Non-pigmented ciliary epithelial cell (primary cell): ENCODE measurements around the gene LARP4B.
A peak's percentile ranks its signal among the peaks of the same experiment; 100 is the strongest.

Experiments used
- DNase-seq: peaks from one replicate; pipeline ENCODE4 v3.0.0-alpha.2; 2010; ENCODE audit warnings: low read depth

Gene LARP4B

DNA sequence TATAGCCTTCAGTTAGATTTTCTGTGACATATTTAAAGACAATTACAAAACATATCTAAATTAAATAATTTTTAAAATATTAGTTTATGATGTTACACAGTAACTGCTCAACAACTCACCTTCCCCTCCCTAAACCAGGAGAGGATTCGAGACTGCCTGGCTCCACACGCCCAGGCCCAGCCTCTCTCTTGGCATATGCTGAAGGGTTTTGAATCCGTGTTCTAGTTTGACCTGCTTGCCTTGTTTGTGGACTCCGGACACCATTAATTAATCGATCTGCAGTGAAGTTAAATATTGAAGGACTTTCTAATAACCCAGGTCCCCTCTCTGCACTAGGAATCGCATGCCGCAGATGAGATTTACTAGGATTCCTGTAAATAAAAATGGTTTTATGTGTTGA lies 106.6 kb downstream of the LARP4B start:
- DNase-seq: no peak

DNA sequence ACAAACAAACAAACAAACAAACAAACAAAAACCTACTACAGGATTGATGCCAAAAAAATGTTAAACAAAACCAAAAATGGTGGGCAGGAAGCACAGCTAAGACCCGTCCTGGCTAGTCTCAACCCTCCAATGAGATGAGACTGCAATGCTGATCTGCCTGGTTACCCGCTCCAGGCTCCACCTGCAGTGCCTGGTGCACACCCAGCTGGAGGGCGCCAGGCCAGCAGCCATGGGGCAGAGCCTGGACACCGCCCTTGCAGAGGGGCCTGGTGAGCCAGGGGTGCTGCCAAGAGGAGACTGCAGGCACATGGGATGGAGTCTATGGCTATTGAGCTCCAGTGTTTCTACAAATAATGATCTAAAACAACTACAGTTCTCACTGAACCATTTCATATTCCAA lies 107.0 kb downstream of the LARP4B start:
- no peak for DNase-seq

DNA sequence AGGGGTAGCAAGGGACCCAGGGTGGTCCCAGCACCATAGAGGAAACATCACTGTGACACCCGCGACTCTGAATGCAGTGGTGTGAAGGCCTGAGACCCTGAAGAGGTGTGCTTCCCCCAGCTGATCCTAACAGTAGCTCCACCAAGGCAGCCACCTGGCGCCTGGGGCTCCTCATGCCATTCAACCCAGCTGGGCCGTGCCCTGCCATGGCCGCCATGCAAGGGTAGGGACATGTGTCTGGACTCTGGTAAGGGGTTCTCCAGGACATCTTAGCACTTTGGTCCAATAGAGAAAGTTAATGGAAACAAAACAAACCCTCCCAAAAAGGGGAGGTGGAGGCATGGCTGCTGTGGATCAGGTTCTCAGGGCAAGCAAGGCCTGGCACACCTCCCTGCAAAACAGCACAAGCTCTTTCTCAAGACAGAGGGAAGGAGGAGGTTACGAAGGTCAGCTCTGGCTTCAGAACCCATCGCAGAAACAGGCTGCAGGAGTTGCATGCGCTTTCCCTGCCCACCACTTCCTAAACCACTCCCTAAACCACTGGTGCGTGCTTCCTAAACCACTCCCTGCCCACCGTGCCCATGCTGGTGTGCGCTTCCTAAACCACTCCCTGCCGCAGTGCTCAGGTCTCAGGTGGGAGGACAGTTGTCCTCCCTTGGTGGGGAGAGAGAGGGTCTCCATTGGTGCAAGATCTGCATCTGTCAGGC lies 108.7 kb downstream of the LARP4B start:
- DNase-seq: no peak

- no peak for DNase-seq
These were observed 109.3 kb downstream of the LARP4B start for GRCh38 chr10:822197-822596.

- no peak for DNase-seq
These were observed 110.2 kb downstream of the LARP4B start for GRCh38 chr10:821322-821721.

DNA sequence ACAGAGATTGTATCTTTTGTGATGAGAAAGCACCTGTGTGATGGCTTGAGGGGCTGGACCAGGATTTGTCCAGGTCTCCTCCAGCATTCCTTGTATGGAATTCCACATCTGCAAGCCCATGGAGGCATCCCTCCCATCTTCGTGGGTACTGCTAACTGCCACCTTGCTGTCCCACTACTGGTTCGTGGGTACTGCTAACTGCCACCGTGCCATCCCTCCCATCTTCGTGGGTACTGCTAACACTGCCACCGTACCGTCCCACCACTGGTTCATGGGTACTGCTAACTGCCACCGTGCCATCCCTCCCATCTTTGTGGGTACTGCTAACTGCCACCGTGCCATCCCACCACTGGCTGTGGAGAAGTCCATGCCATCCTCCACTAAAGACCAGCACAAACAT lies 111.7 kb downstream of the LARP4B start:
- no peak for DNase-seq

- peak; percentile 54 for DNase-seq
These were observed 112.2 kb downstream of the LARP4B start for GRCh38 chr10:819326-819725.

DNA sequence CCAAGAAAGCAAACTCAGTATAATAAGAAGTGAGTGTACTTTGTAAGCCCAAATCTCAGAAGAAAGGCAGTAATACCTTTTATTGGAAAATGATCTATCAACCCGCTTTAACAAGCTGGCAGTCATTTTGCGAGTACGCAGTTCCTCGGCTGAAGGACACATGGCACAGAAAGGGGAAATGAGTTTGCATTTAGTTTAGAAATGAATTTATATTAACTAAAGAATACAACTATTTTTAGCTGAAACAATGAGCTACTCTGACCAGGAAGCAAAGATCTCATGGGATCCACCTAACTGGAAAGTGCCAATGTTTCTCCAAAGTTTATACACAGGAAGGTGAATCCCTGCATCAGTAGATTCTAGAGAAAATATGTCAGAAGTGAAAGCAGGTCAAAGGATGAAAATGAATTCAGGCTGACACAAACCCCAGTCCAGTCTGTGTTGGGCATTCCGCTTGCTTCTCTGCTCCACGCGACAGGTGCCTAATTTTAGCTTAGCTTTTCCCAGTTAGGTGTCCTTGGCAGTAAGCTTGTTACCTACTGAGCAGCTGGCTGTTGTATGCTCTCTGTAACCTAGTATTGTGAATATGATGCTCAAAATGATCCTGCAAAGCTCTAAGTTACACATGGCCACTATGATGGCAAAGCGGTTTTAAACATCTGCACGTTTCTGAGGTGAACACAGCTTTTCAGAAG lies 112.8 kb downstream of the LARP4B start:
- DNase-seq: no peak

- no peak for DNase-seq
These were observed 113.5 kb downstream of the LARP4B start for GRCh38 chr10:818010-818409.

- no peak for DNase-seq
These were observed 114.1 kb downstream of the LARP4B start for GRCh38 chr10:817371-817770.

DNA sequence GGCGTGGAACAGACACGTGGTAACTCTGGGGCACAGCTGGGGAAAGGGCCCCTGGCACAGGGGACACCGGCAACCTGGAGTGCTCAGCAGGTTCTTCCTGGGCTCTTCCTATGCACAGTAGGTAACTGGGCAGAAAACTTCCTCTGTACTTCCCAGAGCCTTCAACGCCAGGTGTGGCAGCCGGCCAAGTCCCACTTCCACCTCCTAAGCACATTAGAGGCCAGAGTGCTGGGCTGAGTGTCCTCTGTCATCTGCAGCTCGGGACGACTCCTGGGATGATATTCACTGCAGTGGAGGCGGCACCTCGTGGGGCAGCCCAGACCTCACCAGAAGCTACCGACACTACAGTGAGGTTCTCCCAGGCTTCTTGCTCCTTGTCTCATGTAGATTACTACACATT lies 114.5 kb downstream of the LARP4B start:
- DNase-seq: no peak

DNA sequence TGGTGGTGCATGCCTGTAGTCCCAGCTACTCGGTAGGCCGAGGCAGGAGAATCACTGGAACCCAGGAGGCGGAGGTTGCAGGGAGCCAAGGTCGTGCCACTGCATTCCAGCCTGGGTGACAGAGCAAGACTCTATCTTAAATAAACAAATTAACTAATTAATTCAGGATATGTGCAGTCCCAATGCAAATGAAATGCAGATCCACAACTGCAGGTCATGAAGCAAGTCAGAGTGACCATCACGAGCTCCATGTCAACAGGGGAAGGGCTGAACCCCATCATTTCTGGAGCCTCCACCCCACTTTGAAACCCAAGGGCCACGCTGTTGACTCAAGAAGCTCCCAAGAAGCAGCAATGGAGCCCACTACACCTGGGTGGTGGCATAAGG lies 115.4 kb downstream of the LARP4B start:
- DNase-seq: no peak

DNA sequence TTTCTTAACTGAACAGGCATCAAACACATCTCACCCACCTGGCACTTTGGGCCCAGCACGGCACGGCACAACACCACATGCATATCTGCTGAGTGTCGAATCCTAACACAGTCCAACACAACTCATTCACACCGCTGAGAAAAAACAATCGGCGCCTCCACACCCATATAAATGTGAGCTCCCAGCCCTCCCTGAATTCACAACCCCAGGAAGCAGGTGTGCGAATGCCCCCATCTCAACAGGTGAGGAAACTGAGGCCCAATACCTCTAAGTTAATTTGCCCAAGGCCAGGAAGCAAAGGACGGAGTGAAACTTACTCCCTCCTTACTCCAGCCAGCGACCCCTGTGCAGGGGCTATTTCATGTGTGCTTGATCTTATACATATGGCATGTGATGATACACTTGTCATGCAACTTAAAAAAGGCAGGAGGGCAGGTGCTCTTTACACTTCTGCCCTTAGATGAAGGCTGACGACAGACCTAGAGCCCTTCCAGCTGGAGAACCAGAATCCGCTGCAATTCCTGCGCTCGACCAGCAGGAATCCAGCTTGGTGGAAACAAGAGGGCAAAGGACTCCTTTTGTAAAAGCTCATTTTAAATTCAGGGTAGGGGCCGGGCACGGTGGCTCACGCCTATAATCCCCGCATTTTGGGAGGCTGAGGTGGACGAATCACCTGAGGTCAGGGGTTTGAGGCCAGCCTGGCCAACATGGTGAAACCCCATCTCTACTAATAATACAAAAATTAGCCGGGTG lies 116.0 kb downstream of the LARP4B start:
- DNase-seq: no peak

DNA sequence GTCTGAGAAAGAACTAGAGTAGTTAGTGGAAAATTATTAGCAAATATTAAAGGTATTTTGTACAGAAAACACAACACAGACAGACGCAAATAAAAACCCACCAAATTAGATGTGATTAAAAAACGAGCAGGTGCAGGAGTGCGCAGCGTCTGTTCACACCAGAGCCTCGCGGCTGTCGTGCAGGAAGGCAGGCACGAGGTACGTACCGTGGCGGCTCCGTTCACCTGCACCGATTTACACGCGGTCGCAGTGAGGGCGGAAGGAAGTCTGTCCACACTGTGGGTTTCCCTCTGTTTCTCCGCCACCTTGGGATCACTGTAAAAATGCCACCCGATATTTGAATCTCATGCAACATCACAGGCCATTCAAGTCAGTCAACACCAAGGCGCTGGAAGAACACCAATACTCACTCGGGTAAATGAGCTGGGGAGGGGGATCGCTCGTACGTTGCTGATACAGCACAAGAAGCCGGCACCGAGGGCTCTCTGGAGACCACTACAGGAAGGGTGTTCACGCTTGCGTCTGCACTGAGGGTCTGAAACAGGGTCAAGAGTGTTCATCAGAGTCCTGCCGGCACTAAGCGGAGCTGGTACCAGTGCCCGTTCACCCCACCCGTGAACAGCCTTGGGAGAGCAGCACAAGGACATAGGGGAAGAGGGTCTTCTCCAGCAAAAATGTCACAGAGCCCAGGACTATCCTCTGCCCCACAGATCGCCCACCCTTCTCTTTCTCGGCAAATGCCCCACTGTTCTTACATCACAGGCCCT lies 116.8 kb downstream of the LARP4B start:
- no peak for DNase-seq

GRCh38 chr10:813286-813685 lies 118.2 kb downstream of the LARP4B start:
- DNase-seq: no peak

DNA sequence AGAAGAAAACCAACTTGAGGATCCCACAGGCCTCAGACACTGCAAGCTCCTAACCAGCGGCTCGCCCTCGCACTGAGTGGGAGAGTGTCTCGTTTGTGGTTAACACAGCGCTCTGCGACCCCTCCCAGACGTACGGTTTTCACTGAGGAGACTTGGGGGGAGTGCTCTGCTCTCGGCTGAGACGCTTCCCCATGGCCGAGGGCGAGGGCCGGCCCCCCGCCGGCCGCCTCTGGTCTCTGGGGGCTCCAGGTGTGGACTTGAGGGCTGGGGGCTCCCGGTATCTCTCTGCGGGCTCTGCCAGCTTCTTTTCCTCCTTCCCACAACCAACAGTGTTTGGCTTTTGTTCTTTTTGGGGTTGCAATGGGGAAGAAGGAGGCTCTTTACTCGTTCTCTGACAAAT lies 118.7 kb downstream of the LARP4B start:
- no peak for DNase-seq

DNA sequence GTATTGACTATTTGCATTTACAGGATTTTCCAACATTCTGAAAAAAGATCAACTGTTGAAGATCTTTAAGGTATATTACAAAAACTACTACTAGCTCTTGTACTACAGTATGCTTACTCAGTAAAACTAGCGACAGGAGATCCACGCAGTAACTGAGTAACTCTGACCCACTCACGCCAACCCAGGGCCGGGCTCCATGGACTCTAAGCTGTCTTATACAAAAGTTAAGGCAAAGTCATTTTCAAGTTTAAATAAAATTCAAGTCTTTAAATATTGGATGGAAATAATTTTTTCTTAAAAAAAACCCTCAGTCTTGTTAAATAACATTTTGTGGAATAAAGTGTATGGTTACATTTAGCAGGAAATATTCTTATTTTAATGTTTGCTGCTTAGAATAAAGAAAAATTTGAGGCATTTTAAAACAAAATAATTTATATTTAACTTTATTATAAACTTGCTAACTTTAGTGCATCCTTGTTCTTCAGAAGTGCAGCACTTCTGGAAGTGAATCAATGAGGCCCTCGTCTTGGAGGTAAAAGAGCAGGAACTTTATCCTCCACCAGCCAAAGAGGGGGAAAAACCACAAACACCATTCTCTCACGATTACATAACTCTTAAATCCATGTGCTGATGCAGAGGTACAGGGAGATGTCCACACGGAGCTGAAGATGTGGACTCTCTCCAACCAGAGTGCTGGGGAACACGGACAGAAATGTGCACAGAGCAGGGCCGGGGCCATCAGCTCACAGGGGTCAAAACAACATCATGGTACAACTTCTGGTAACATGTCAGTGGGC lies 119.9 kb downstream of the LARP4B start:
- DNase-seq: no peak

DNA sequence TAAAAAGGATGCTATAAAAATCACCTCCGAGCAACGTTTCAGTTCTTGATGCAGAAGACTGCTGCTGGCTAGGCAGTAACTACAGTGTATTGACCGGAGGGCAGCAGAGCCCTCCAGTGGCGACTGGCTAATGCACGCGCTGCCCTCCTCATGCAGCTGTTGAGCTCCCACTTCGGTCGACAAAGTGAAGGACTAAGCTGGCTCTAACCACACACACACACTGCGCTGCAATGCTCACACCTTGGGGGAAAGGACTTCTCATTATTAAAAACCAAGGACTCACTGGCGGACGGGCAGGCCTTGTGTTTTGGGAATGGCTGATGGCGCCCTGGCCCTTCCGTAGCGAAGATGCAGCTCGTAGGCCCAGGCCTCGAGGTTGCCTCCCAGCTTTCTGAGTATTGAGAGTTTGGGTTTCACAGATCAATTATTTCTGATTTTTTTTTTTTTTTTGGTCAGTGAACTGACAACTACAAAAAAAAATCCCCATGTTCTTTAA lies 121.1 kb downstream of the LARP4B start:
- no peak for DNase-seq

DNA sequence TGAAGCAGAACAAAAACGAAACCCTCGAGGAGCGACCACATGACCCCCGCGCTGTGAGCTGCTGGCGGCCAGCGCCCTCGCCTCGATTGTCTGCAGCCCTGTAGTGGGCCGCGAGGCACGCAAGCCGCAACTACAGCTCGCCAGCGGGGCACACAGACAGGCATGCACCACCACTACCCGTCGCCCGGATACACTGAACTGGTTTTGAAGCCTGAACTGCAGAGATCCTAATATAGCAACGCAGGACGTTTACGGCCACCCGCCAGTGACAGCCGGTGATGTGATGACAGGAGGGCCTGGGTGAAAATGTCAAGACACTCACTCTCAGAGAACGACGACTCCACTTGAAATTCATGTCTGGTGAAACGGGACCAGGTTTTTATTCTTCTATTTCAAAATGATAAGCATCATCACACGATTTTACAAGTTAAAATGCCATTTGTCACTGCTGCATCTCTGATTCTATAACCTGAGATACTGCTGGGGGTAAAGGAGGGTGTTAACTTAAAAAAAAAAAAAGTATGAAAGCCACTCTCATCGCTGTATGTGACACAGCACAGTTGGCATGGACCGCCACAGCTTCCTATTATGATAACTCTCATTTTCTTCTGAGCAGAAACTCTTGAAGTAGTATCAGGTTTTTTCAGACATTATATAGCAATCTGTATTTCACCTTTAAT lies 121.7 kb downstream of the LARP4B start:
- DNase-seq: no peak

DNA sequence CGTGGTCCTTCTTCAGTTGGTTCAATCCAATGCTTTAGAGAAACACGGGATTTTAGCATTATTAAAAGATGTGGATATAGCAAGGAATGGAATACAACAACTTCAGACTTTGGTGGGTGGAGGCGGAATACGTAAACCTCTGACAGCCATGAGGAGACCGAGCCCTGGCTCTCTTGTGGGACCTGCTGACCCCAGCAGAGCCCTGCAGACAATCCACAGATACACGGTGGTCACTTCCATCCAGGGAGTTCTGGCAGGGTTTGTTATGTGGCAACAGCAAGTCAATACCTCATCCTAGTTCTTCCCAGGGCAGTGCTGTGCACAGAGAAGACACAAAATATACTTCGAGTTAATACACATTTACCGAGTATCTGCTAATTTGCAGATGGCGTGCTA lies 123.5 kb downstream of the LARP4B start:
- no peak for DNase-seq
